Testis (tissue), 3 donors: ENCODE measurements around the gene CREB3L1. TPM values are rescaled to one million over a fixed set of nuclear protein-coding genes. Genes with fewer than 3 reads are reported as not detected.

Experiments
- DNase-seq: peaks from one replicate; pipeline ENCODE4 v3.0.0-alpha.2; 2019
- H3K27ac ChIP-seq, 2 donors: fragments of 200-600 bp; sonication (generic); one replicate each; pipeline ENCODE4 v1.5.1; 2019
- H3K27me3 ChIP-seq: fragments of 200-600 bp; sonication (generic); one replicate; pipeline ENCODE4 v1.5.1; 2019
- H3K36me3 ChIP-seq: fragments of 200-600 bp; sonication (generic); one replicate; pipeline ENCODE4 v1.5.1; 2017; ENCODE audit warnings: low read depth; ENCODE audit errors: missing control alignments
- H3K4me1 ChIP-seq: fragments of 200-600 bp; sonication (generic); one replicate; pipeline ENCODE4 v1.5.1; 2019
- H3K4me3 ChIP-seq, 2 donors: fragments of 200-600 bp; sonication (generic); one replicate each; pipeline ENCODE4 v1.5.1; 2017 to 2019
- H3K9me3 ChIP-seq: fragments of 200-600 bp; sonication (generic); one replicate; pipeline ENCODE4 v1.5.1; 2017
- POLR2A ChIP-seq: fragments of 450-650 bp; IDR thresholded peaks from one replicate; pipeline ENCODE4 v1.6.1; 2017; ENCODE audit warnings: antibody characterized with exemption, mild to moderate bottlenecking, moderate library complexity
- WGBS, 2 donors: methylation state at CpG; one replicate each; pipeline ENCODE4 v1.1.5; 2018; 5-methylcytosine and 5-hydroxymethylcytosine counted together
- intact Hi-C: fragments of 100-400 bp; cut with DNase I; formaldehyde crosslinking; loops from one replicate; pipeline ENCODE4 v1.15.1; 2023; ENCODE audit warnings: low total_unique reads
- polyA plus RNA-seq: library from polyadenylated mRNA; stranded (reverse); fragments of 350-450 nt; fragmentation: Illumina TruSeq; extraction: RNeasy Lipid Tissue Mini Kit (QIAGEN cat#74804); gene quantifications from one replicate; pipeline ENCODE4 v1.2.3, GENCODE V29; 2014; ENCODE audit warnings: low read depth, low replicate concordance; ENCODE audit not compliant: insufficient read depth
- total RNA-seq, 2 donors: library from RNA; depleted of rRNA; stranded (reverse); fragments of >200 nt; gene quantifications; one replicate each; pipeline ENCODE4 v1.2.3, GENCODE V29; 2016
- TF ChIP-seq, protein P1 (sequence below), 3 experiments: fragments of 450-650 bp in 2 of 3; fragments of 200-600 bp in 1 of 3; sonication (generic) in 1 of 3; IDR thresholded peaks; one replicate each; pipeline ENCODE4 v1.5.1; 2016 to 2019; ENCODE audit warnings: antibody characterized with exemption in 3 of 3, mild to moderate bottlenecking in 2 of 3, moderate library complexity in 1 of 3

CREB3L1 gene
- total and polyA plus RNA-seq, 3 donors from 2014 or later = 5.2 to 19.2 (median 8.1) TPM

DNA sequence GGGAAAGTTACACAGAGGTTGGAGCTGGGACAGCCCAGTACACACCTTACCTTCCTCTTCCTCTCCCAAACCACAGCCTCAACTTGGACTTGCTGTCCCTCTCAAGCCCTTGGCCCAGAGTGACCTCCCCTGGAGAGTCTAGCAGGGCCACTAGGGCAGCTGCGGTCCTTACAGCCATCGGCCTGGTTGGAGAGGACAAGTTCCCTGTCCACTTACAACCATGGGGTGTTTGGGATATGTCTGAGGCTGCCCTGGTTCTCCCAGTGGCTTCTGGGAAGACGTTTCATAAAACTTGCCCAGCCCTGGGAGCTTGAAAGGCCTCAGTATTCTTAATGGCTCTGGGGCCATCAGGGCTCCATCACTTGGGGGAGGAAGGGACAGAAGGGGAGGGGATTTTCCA, 56.7 kb downstream of the CREB3L1 start:
- DNase-seq = no peak
- 92 to 95% methylated on average over 3 of the region's 3 CpGs for WGBS, 2 donors
- H3K9me3 ChIP-seq = no peaks in the 10 kb centered on the region
- H3K27ac ChIP-seq = no peak overlapping the region
- TF ChIP-seq POLR2A = no peak
- TF ChIP-seq, protein P1, sequence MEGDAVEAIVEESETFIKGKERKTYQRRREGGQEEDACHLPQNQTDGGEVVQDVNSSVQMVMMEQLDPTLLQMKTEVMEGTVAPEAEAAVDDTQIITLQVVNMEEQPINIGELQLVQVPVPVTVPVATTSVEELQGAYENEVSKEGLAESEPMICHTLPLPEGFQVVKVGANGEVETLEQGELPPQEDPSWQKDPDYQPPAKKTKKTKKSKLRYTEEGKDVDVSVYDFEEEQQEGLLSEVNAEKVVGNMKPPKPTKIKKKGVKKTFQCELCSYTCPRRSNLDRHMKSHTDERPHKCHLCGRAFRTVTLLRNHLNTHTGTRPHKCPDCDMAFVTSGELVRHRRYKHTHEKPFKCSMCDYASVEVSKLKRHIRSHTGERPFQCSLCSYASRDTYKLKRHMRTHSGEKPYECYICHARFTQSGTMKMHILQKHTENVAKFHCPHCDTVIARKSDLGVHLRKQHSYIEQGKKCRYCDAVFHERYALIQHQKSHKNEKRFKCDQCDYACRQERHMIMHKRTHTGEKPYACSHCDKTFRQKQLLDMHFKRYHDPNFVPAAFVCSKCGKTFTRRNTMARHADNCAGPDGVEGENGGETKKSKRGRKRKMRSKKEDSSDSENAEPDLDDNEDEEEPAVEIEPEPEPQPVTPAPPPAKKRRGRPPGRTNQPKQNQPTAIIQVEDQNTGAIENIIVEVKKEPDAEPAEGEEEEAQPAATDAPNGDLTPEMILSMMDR (IDR thresholded peaks at IDR 0.05) = no peak
- no peak overlapping the region for H3K4me3 ChIP-seq
- intact Hi-C loops = no loop called here
- H3K27me3 ChIP-seq = no peaks in the 10 kb centered on the region
- H3K36me3 ChIP-seq = no peaks in the 10 kb centered on the region
- H3K4me1 ChIP-seq = peaks cover 12% of the 10 kb centered on the region

DNA sequence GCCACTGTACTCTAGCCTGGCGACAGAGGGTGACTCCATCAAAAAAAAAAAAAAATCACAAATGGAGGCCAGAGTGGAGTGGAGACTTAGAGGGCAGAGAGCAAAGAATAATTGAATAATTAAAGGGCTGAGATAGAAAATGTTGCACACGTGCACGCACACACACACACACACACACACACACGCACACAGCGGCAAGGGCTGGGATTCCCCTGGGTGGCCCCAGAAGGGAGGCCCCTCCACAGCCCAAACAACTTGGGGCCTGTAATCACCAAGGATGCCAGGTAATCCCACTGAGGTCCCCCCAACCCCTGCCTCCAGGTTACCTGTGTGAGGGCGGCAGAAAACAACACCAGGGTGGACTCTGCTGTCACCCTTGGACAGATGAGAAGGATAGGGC, 57.8 kb downstream of the CREB3L1 start:
- intact Hi-C loops = no loop called here
- H3K27ac ChIP-seq = no peak overlapping the region

GRCh38 chr11:46335890-46336562, 58.6 kb downstream of the CREB3L1 start:
- no peak for DNase-seq
- Histone ChIP-seq H3K27me3 (no peaks in the 10 kb centered on the region), H3K27ac (no peak overlapping the region), H3K4me1 (peaks cover 16% of the 10 kb centered on the region), H3K36me3 (no peaks in the 10 kb centered on the region), H3K9me3 (no peaks in the 10 kb centered on the region), H3K4me3 (no peak overlapping the region)
- intact Hi-C loops = no loop called here
- TF ChIP-seq, protein P1 (IDR thresholded peaks at IDR 0.05) = no peak
- no peak for TF ChIP-seq POLR2A
- 86 to 88% methylated on average over 11 of the region's 11 CpGs for WGBS, 2 donors

More for the DNA sequence above, 57.8 kb downstream of the CREB3L1 start:
- TF ChIP-seq, protein P1 (IDR thresholded peaks at IDR 0.05) = no peak
- TF ChIP-seq POLR2A = no peak
- H3K4me1 ChIP-seq = peaks cover 16% of the 10 kb centered on the region
- H3K9me3 ChIP-seq = no peaks in the 10 kb centered on the region
- no peak overlapping the region for H3K4me3 ChIP-seq
- no peaks in the 10 kb centered on the region for H3K27me3 ChIP-seq
- H3K36me3 ChIP-seq = no peaks in the 10 kb centered on the region
- DNase-seq = no peak
- WGBS, 2 donors = 94% methylated on average over 6 of the region's 6 CpGs

GRCh38 chr11:46336563-46337180, 59.2 kb downstream of the CREB3L1 start:
- no peak for DNase-seq
- intact Hi-C loops = no loop called here
- no peaks in the 10 kb centered on the region for H3K9me3 ChIP-seq
- no peaks in the 10 kb centered on the region for H3K27me3 ChIP-seq
- H3K27ac ChIP-seq = no peak overlapping the region
- 89 to 91% methylated on average over 12 of the region's 12 CpGs for WGBS, 2 donors
- peaks cover 16% of the 10 kb centered on the region for H3K4me1 ChIP-seq
- H3K36me3 ChIP-seq = no peaks in the 10 kb centered on the region
- no peak overlapping the region for H3K4me3 ChIP-seq
- TF ChIP-seq POLR2A = no peak
- TF ChIP-seq, protein P1 (IDR thresholded peaks at IDR 0.05) = no peak
